Effector memory CD8-positive, alpha-beta T cell (primary cell): ENCODE data around the gene CAMSAP3.

Source experiments
- ATAC-seq: fragments of 150-1000 bp; cut with Tn5 transposase; replicated peaks from 2 replicates; pipeline ENCODE4 v1.10.0; 2021; ENCODE audit warnings: mild to moderate bottlenecking, moderate library complexity
- DNase-seq, 3 experiments: peaks; one replicate each; pipeline ENCODE4 v3.0.0; 2021
- H3K27ac Mint-ChIP-seq, 2 donors: one replicate each; pipeline ENCODE4 v1.8.0; 2022; ENCODE audit warnings: mild to moderate bottlenecking in 2 of 2, mixed read lengths in 2 of 2, moderate library complexity in 2 of 2
- H3K27me3 Mint-ChIP-seq, 2 donors: one replicate each; pipeline ENCODE4 v1.8.0; 2022; ENCODE audit warnings: mixed read lengths in 2 of 2
- H3K36me3 Mint-ChIP-seq: one replicate; pipeline ENCODE4 v1.8.0; 2022; ENCODE audit warnings: mild to moderate bottlenecking, moderate library complexity, mixed read lengths; ENCODE audit not compliant: insufficient read depth
- H3K4me1 Mint-ChIP-seq, 2 donors: one replicate each; pipeline ENCODE4 v1.8.0; 2022; ENCODE audit warnings: low read depth in 2 of 2, mixed read lengths in 2 of 2
- H3K4me3 Mint-ChIP-seq, 2 donors: one replicate each; pipeline ENCODE4 v1.8.0; 2022; ENCODE audit warnings: mild to moderate bottlenecking in 2 of 2, mixed read lengths in 2 of 2, moderate library complexity in 2 of 2
- H3K9me3 Mint-ChIP-seq, 2 donors: one replicate each; pipeline ENCODE4 v1.8.0; 2022; ENCODE audit warnings: mixed read lengths in 2 of 2

CAMSAP3 gene

GRCh38 chr19:7665076-7665475 is 69.4 kb downstream of the CAMSAP3 start:
- Mint-ChIP-seq H3K9me3 (no peaks in the 10 kb centered on the region), H3K36me3 (peaks cover 7% of the 10 kb centered on the region), H3K27me3 (peaks cover 27 to 45% of the 10 kb centered on the region in 2 donors), H3K27ac (no peak overlapping the region), H3K4me3 (no peak overlapping the region), H3K4me1 (peaks cover under 1 to 3% of the 10 kb centered on the region in 2 donors)
- no peak for DNase-seq
- no peak for ATAC-seq
